Measurements from ENCODE around the gene GSTO1. TPM values are rescaled to one million over a fixed set of nuclear protein-coding genes. Genes with fewer than 3 reads are reported as not detected.
A peak's percentile ranks its signal among the peaks of the same experiment; 100 is the strongest.
"Not testable (repeated sequence)": the region's sequence is repeated elsewhere in the genome, so short reads cannot be mapped to it uniquely, and the experiment has no call there.

Gene GSTO1
- total and polyA plus RNA-seq, 2 of the 13 experiments (the other 11 are each of a cell fraction or from before 2014, with no cell fraction given): 228 to 300 TPM

GRCh38 chr10:104243009-104243408 lies 11.7 kb upstream of the GSTO1 start (continued):
- TF ChIP-seq USF2 (IDR thresholded peaks at IDR 0.05; ENCODE audit: low read depth, low read length); SOX6 (IDR thresholded peaks at IDR 0.05); SOX13 (IDR thresholded peaks at IDR 0.05): not testable (repeated sequence)
- TF ChIP-seq USF2 (CRISPR knock-in tag; IDR thresholded peaks at IDR 0.05; ENCODE audit: borderline replicate concordance): 0 out of 2 replicates have a peak, but pooled peaks have one; percentile 40
- TF ChIP-seq CEBPG (CRISPR knock-in tag; IDR thresholded peaks at IDR 0.05): peak; percentile 45
- TF ChIP-seq TFE3 (CRISPR knock-in tag; IDR thresholded peaks at IDR 0.05): 0 out of 2 replicates have a peak, but pooled peaks have one; percentile 38
- TF ChIP-seq SOX6 (CRISPR knock-in tag; IDR thresholded peaks at IDR 0.05): peak; percentile 64
- peak in 1 of 2 experiments; percentile 61; a peak in 2 of 4 replicates for TF ChIP-seq SOX13 (CRISPR knock-in tag; conservative IDR thresholded peaks at IDR 0.05 in 1 of 2, IDR thresholded peaks at IDR 0.05 in 1 of 2)
- TF ChIP-seq SOX5 (CRISPR knock-in tag; IDR thresholded peaks at IDR 0.05; ENCODE audit: borderline replicate concordance): peak; percentile 60; the same call in 1 of the 2 replicates
- peak; percentile 34; the same call in 1 of the 2 replicates for TF ChIP-seq ZNF644 (CRISPR knock-in tag; IDR thresholded peaks at IDR 0.05; ENCODE audit: low read depth)
- TF ChIP-seq DNMT3B (CRISPR knock-in tag; conservative IDR thresholded peaks at IDR 0.05): peak; percentile 66; the same call in 1 of the 2 replicates
- TF ChIP-seq SAP130 (CRISPR knock-in tag; IDR thresholded peaks at IDR 0.05; ENCODE audit: low read depth): peak; percentile 43
- peak; percentile 34; the same call in 1 of the 2 replicates for TF ChIP-seq MAX (IDR thresholded peaks at IDR 0.05)
- TF ChIP-seq RXRA (CRISPR knock-in tag; IDR thresholded peaks at IDR 0.05): peak; percentile 69; the same call in 1 of the 2 replicates
- TF ChIP-seq TGIF2 (CRISPR knock-in tag; IDR thresholded peaks at IDR 0.05): 0 out of 2 replicates have a peak, but pooled peaks have one; percentile 59
- TF ChIP-seq NCOA2 (CRISPR knock-in tag; IDR thresholded peaks at IDR 0.05): peak; percentile 62; the same call in 1 of the 2 replicates
- 0 out of 2 replicates have a peak, but pooled peaks have one; percentile 46 for TF ChIP-seq RCOR2 (CRISPR knock-in tag; IDR thresholded peaks at IDR 0.05)
- TF ChIP-seq THRA (CRISPR knock-in tag; IDR thresholded peaks at IDR 0.05; ENCODE audit: borderline replicate concordance): peak; percentile 65; the same call in 1 of the 2 replicates

All from HepG2 (cell line).